MM.1S (cell line): ENCODE data around the gene APAF1.

Source experiments
- DNase-seq: peaks from one replicate; pipeline ENCODE4 v3.0.0-alpha.2; 2015
- H2AFZ ChIP-seq: fragments of 300-600 bp; sonication (generic); 2 replicates; pipeline ENCODE4 v1.6.0; 2016; ENCODE audit warnings: antibody characterized with exemption, low read length
- H3F3A ChIP-seq: fragments of 300-600 bp; sonication (generic); 2 replicates; pipeline ENCODE4 v1.6.1; 2016; ENCODE audit warnings: mild to moderate bottlenecking, antibody characterized with exemption, low read length, moderate library complexity, mixed read lengths; ENCODE audit not compliant: insufficient read depth
- H3K27ac ChIP-seq: fragments of 300-600 bp; sonication (generic); 2 replicates; pipeline ENCODE4 v1.5.1; 2016; ENCODE audit warnings: mild to moderate bottlenecking, low read length
- H3K27me3 ChIP-seq: fragments of 300-600 bp; sonication (generic); replicated peaks from 2 replicates; pipeline ENCODE4 v1.6.0; 2016; ENCODE audit warnings: low read length; ENCODE audit not compliant: insufficient read depth
- H3K36me3 ChIP-seq: fragments of 300-600 bp; sonication (generic); replicated peaks from 2 replicates; pipeline ENCODE4 v1.6.1; 2016; ENCODE audit warnings: mild to moderate bottlenecking, low read length, mixed read lengths; ENCODE audit not compliant: insufficient read depth
- H3K4me1 ChIP-seq: fragments of 300-600 bp; sonication (generic); 2 replicates; pipeline ENCODE4 v1.6.1; 2016; ENCODE audit warnings: low read length, mixed read lengths
- H3K4me2 ChIP-seq: fragments of 300-600 bp; sonication (generic); 2 replicates; pipeline ENCODE4 v1.6.0; 2016; ENCODE audit warnings: low read depth, low read length
- H3K4me3 ChIP-seq: fragments of 300-600 bp; sonication (generic); 2 replicates; pipeline ENCODE4 v1.5.1; 2016; ENCODE audit warnings: low read length, mixed read lengths
- H3K79me2 ChIP-seq: fragments of 300-600 bp; sonication (generic); 2 replicates; pipeline ENCODE4 v1.6.1; 2016; ENCODE audit warnings: mixed run types, low read length, mixed read lengths
- H3K9ac ChIP-seq: fragments of 300-600 bp; sonication (generic); 2 replicates; pipeline ENCODE4 v1.6.1; 2016; ENCODE audit warnings: low read length, mixed read lengths
- H3K9me2 ChIP-seq: fragments of 300-600 bp; sonication (generic); replicated peaks from 2 replicates; pipeline ENCODE4 v1.6.1; 2016; ENCODE audit warnings: mild to moderate bottlenecking, low read length, mixed read lengths; ENCODE audit not compliant: insufficient read depth
- H3K9me3 ChIP-seq: fragments of 300-600 bp; sonication (generic); replicated peaks from 2 replicates; pipeline ENCODE4 v1.6.1; 2016; ENCODE audit warnings: mild to moderate bottlenecking, low read length, mixed read lengths; ENCODE audit not compliant: insufficient read depth
- H4K20me1 ChIP-seq: fragments of 300-600 bp; sonication (generic); 2 replicates; pipeline ENCODE4 v1.6.1; 2016; ENCODE audit warnings: mild to moderate bottlenecking, low read length, moderate library complexity, mixed read lengths; ENCODE audit not compliant: insufficient read depth
- CTCF ChIP-seq: fragments of 300-600 bp; sonication (generic); IDR thresholded peaks from 2 replicates; pipeline ENCODE4 v1.5.1; 2016; ENCODE audit warnings: antibody characterized with exemption, low read length, mixed read lengths
- EZH2 ChIP-seq: fragments of 300-600 bp; sonication (generic); optimal IDR thresholded peaks from 2 replicates; pipeline ENCODE3; 2017; ENCODE audit warnings: low read depth, mild to moderate bottlenecking, antibody characterized with exemption, low read length, mixed read lengths
- EZH2phosphoT487 ChIP-seq: fragments of 300-600 bp; sonication (generic); IDR thresholded peaks from 2 replicates; pipeline ENCODE4 v1.6.1; 2018; ENCODE audit warnings: antibody characterized with exemption, low read length

Gene APAF1

GRCh38 chr12:98770230-98770629 lies 125.1 kb downstream of the APAF1 start:
- Histone ChIP-seq H3K79me2 (no peaks in the 10 kb centered on the region), H4K20me1 (no peaks in the 10 kb centered on the region), H2AFZ (no peak overlapping the region), H3K9ac (no peak overlapping the region), H3K9me2 (no peaks in the 10 kb centered on the region), H3K27me3 (no peaks in the 10 kb centered on the region), H3K36me3 (no peaks in the 10 kb centered on the region), H3K4me2 (no peak overlapping the region), H3K4me1 (0 out of 2 replicates have a peak, but pooled peaks cover 5% of the 10 kb centered on the region), H3F3A (no peaks in the 10 kb centered on the region), H3K4me3 (no peak overlapping the region), H3K27ac (no peak overlapping the region), H3K9me3 (no peaks in the 10 kb centered on the region)
- DNase-seq, result no peak
- TF ChIP-seq CTCF, result no peak
- no peak for TF ChIP-seq EZH2
- TF ChIP-seq EZH2phosphoT487, result no peak

GRCh38 chr12:98771811-98772752 lies 127.0 kb downstream of the APAF1 start:
- Histone ChIP-seq H3K4me1 (0 out of 2 replicates have a peak, but pooled peaks cover 5% of the 10 kb centered on the region), H4K20me1 (no peaks in the 10 kb centered on the region), H3K27ac (no peak overlapping the region), H3K9ac (no peak overlapping the region), H3F3A (no peaks in the 10 kb centered on the region), H3K4me3 (no peak overlapping the region), H2AFZ (0 out of 2 replicates have a peak overlapping the region, but pooled peaks have one; percentile 18), H3K9me3 (no peaks in the 10 kb centered on the region), H3K27me3 (no peaks in the 10 kb centered on the region), H3K4me2 (no peak overlapping the region), H3K79me2 (no peaks in the 10 kb centered on the region), H3K9me2 (no peaks in the 10 kb centered on the region), H3K36me3 (no peaks in the 10 kb centered on the region)
- DNase-seq, result no peak
- TF ChIP-seq EZH2phosphoT487, result no peak
- TF ChIP-seq CTCF, result no peak
- TF ChIP-seq EZH2, result no peak

- Histone ChIP-seq H4K20me1 (no peaks in the 10 kb centered on the region), H3K27me3 (no peaks in the 10 kb centered on the region), H3K9me2 (no peaks in the 10 kb centered on the region), H3K9me3 (no peaks in the 10 kb centered on the region), H3K4me3 (no peak overlapping the region), H3K79me2 (no peaks in the 10 kb centered on the region), H2AFZ (no peak overlapping the region), H3K4me2 (no peak overlapping the region), H3K4me1 (0 out of 2 replicates have a peak, but pooled peaks cover 5% of the 10 kb centered on the region), H3K36me3 (no peaks in the 10 kb centered on the region), H3K27ac (no peak overlapping the region), H3K9ac (no peak overlapping the region), H3F3A (no peaks in the 10 kb centered on the region)
- TF ChIP-seq EZH2phosphoT487 (no peak), CTCF (no peak), EZH2 (no peak)
- DNase-seq, result no peak
These were observed 127.7 kb downstream of the APAF1 start for GRCh38 chr12:98772818-98773217.
